Mesenchymal stem cell (in vitro differentiated cells and primary cell): ENCODE measurements around the gene FBXO17.

ENCODE experiments used
- DNase-seq: peaks from one replicate; pipeline ENCODE4 v3.0.0-alpha.2; 2013
- H2AFZ ChIP-seq: one replicate; pipeline ENCODE4 v1.6.1; 2013; ENCODE audit warnings: low read depth, mild to moderate bottlenecking, control low read depth, inconsistent platforms, low read length, moderate library complexity
- H2AK5ac ChIP-seq: 2 replicates; pipeline ENCODE4 v1.6.1; 2013; ENCODE audit warnings: low read length, moderate library complexity, mild to moderate bottlenecking, inconsistent platforms; ENCODE audit not compliant: severe bottlenecking
- H2BK120ac ChIP-seq: one replicate; pipeline ENCODE4 v1.6.1; 2013; ENCODE audit warnings: low read depth, mild to moderate bottlenecking, inconsistent platforms, low read length, moderate library complexity
- H2BK12ac ChIP-seq, 2 experiments: one replicate each; pipeline ENCODE4 v1.6.1; 2013; ENCODE audit warnings: inconsistent platforms in 2 of 2, low read length in 2 of 2, mild to moderate bottlenecking in 2 of 2, moderate library complexity in 2 of 2, control low read depth in 1 of 2
- H2BK15ac ChIP-seq: one replicate; pipeline ENCODE4 v1.6.1; 2013; ENCODE audit warnings: mild to moderate bottlenecking, low read depth, inconsistent platforms; ENCODE audit not compliant: poor library complexity, severe bottlenecking
- H2BK5ac ChIP-seq: 2 replicates; pipeline ENCODE4 v1.6.1; 2013; ENCODE audit warnings: low read depth, mild to moderate bottlenecking, low read length, control low read depth, inconsistent platforms; ENCODE audit not compliant: poor library complexity, severe bottlenecking
- H3K14ac ChIP-seq, 2 experiments: one replicate each; pipeline ENCODE4 v1.6.1; 2013; ENCODE audit warnings: inconsistent platforms in 2 of 2, low read length in 2 of 2, control low read depth in 1 of 2, mild to moderate bottlenecking in 1 of 2, moderate library complexity in 1 of 2
- H3K18ac ChIP-seq, 2 experiments: one replicate each; pipeline ENCODE4 v1.6.1; 2013; ENCODE audit warnings: inconsistent platforms in 2 of 2, low read length in 2 of 2, control low read depth in 1 of 2, low read depth in 1 of 2, mild to moderate bottlenecking in 1 of 2
- H3K23ac ChIP-seq, 2 experiments: one replicate each; pipeline ENCODE4 v1.6.1; 2013; ENCODE audit warnings: inconsistent platforms in 2 of 2, low read length in 2 of 2, mild to moderate bottlenecking in 2 of 2, moderate library complexity in 2 of 2, control low read depth in 1 of 2
- H3K27ac ChIP-seq: 2 replicates; pipeline ENCODE4 v1.5.1; 2013; ENCODE audit warnings: mild to moderate bottlenecking, moderate library complexity, low read length, control low read depth, inconsistent platforms; ENCODE audit not compliant: poor library complexity, severe bottlenecking
- H3K27me3 ChIP-seq, 2 experiments: 2 replicates each; pipeline versions ENCODE4 v1.6.1 to v1.7.0; 2013; ENCODE audit warnings: low read length in 2 of 2, mild to moderate bottlenecking in 2 of 2, moderate library complexity in 2 of 2, control low read depth in 1 of 2, inconsistent platforms in 1 of 2; ENCODE audit not compliant: control insufficient read depth in 1 of 2, insufficient read depth in 1 of 2
- H3K36me3 ChIP-seq, 2 experiments: 2 replicates each; pipeline versions ENCODE4 v1.6.1 to v1.7.0; 2013; ENCODE audit warnings: low read length in 2 of 2, control low read depth in 1 of 2, inconsistent platforms in 1 of 2, low read depth in 1 of 2, mild to moderate bottlenecking in 1 of 2; ENCODE audit not compliant: insufficient read depth in 2 of 2, control insufficient read depth in 1 of 2
- H3K4ac ChIP-seq, 2 experiments: one replicate each; pipeline ENCODE4 v1.6.1; 2013; ENCODE audit warnings: inconsistent platforms in 2 of 2, low read length in 2 of 2, mild to moderate bottlenecking in 2 of 2, moderate library complexity in 2 of 2, control low read depth in 1 of 2, low read depth in 1 of 2
- H3K4me1 ChIP-seq: 2 replicates; pipeline ENCODE4 v1.6.1; 2013; ENCODE audit warnings: low read depth, low read length, control low read depth; ENCODE audit not compliant: control insufficient read depth, insufficient read depth
- H3K4me2 ChIP-seq: 2 replicates; pipeline ENCODE4 v1.6.1; 2013; ENCODE audit warnings: low read length, mild to moderate bottlenecking, inconsistent platforms; ENCODE audit not compliant: poor library complexity, severe bottlenecking
- H3K4me3 ChIP-seq, 2 experiments: 2 replicates each; pipeline versions ENCODE4 v1.5.1 to v1.7.0; 2013; ENCODE audit warnings: low read length in 2 of 2, mild to moderate bottlenecking in 2 of 2, control low read depth in 1 of 2, low read depth in 1 of 2; ENCODE audit not compliant: insufficient read depth in 1 of 2
- H3K79me1 ChIP-seq: replicated peaks from 2 replicates; pipeline ENCODE4 v1.6.1; 2013; ENCODE audit warnings: mild to moderate bottlenecking, control low read depth, low read length, inconsistent platforms; ENCODE audit not compliant: poor library complexity, severe bottlenecking
- H3K9ac ChIP-seq: 2 replicates; pipeline ENCODE4 v1.7.0; 2013; ENCODE audit warnings: mild to moderate bottlenecking, low read length, moderate library complexity
- H3K9me3 ChIP-seq: 2 replicates; pipeline ENCODE4 v1.7.0; 2013; ENCODE audit warnings: mild to moderate bottlenecking, low read length; ENCODE audit not compliant: control insufficient read depth
- H4K8ac ChIP-seq: one replicate; pipeline ENCODE4 v1.6.1; 2013; ENCODE audit warnings: inconsistent platforms, mild to moderate bottlenecking, low read length, moderate library complexity
- H4K91ac ChIP-seq: one replicate; pipeline ENCODE4 v1.6.1; 2013; ENCODE audit warnings: mild to moderate bottlenecking, low read length, inconsistent platforms
- WGBS: methylation state at CpG from one replicate; pipeline ENCODE4 v1.1.7; 2013; ENCODE audit warnings: mixed read lengths; 5-methylcytosine and 5-hydroxymethylcytosine counted together

The FBXO17 gene

GRCh38 chr19:38900743-38901190, 74.8 kb downstream of the FBXO17 start:
- Histone ChIP-seq H2AK5ac (no peak overlapping the region), H3K79me1 (peaks cover 45% of the 10 kb centered on the region), H3K9ac (peak overlapping the region; percentile 93), H3K18ac (no peak overlapping the region), H3K4me1 (peaks cover 13% of the 10 kb centered on the region), H4K91ac (no peak overlapping the region), H3K27ac (no peak overlapping the region), H3K14ac (no peak overlapping the region), H2AFZ (no peak overlapping the region), H2BK15ac (no peak overlapping the region), H2BK12ac (no peak overlapping the region), H4K8ac (no peak overlapping the region), H3K9me3 (no peaks in the 10 kb centered on the region), H3K4me2 (peak overlapping the region; percentile 45), H3K27me3 (no peaks in the 10 kb centered on the region), H3K36me3 (peaks cover 17 to 22% of the 10 kb centered on the region in 2 experiments), H2BK120ac (no peak overlapping the region), H3K4me3 (peak overlapping the region in 1 of 2 experiments; percentile 96), H3K4ac (no peak overlapping the region), H3K23ac (no peak overlapping the region), H2BK5ac (no peak overlapping the region)
- peak; percentile 63 for DNase-seq
- 11% methylated on average over 3 of the region's 3 CpGs for WGBS

DNA sequence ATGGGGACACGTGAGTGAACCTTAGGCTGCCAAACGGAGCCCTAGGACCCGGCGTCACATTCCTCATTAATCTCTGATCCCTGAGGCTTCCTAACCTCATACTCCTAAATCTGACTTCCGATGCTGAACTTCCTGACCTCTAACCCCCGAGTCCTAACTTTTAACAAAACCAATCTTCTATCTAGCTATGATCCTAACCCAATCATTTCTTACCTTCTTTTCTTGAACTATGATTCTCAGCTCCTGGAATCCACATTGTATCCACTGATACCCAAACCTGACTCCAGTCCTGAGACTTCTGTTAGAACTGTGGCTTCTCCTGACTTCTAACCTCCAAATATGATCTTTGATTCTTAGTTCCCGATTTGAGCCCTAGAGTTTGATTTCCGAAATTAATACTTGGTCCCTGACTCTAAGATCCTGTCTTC, 75.3 kb downstream of the FBXO17 start:
- Histone ChIP-seq H3K4ac (no peak overlapping the region), H4K8ac (peak overlapping the region; percentile 89), H3K14ac (no peak overlapping the region), H3K27me3 (no peaks in the 10 kb centered on the region), H3K9ac (peak overlapping the region; percentile 93), H3K79me1 (peaks cover 44% of the 10 kb centered on the region), H2BK120ac (peak overlapping the region; percentile 84), H3K4me1 (peaks cover 13% of the 10 kb centered on the region), H3K18ac (peak overlapping the region; percentile 67 to 76), H3K4me3 (peak overlapping the region; percentile 92 to 96), H3K27ac (peak overlapping the region; percentile 37), H2AK5ac (no peak overlapping the region), H3K4me2 (peak overlapping the region; percentile 78), H3K36me3 (peaks cover 12 to 17% of the 10 kb centered on the region in 2 experiments), H2AFZ (peak overlapping the region; percentile 91), H4K91ac (peak overlapping the region; percentile 87), H2BK15ac (no peak overlapping the region), H2BK5ac (no peak overlapping the region), H2BK12ac (no peak overlapping the region), H3K23ac (no peak overlapping the region), H3K9me3 (no peaks in the 10 kb centered on the region)
- no peak for DNase-seq
- 5% methylated on average over 8 of the region's 8 CpGs for WGBS

DNA sequence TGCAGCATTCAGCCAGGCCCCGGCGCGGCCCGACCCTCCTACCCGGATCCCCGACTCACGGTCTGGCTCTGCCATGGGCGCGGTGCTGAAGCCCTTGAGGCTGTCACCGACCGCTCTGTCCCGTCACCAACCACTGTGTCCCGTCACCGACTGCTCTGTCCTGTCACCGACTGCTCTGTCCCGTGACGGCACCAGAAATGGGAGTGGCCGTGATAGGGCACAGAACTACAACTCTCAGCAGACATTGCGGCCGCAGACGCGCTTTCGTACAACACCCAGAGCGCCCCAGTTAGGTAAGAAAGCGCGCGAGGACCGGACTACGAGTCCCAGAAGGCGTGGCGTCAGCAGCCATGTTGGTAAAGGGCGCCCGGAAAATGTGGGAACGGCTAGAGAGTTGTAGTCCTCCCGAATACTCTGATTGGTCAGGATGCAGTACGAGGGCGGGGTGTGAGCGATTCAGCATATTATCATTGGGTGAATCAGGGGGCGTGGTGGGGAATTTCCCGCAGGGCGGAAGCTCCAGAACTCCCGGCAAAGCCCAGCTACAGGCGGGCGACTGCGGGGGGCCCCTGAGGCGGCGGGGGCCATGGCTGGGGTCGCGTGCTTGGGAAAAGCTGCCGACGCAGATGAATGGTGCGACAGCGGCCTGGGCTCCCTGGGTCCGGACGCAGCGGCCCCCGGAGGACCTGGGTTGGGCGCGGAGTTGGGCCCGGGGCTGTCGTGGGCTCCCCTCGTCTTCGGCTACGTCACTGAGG, 75.9 kb downstream of the FBXO17 start, which contains the start of the genes NFKBIB and SIRT2:
Gene NFKBIB (plus strand): TSS at position 523 of the 755 bp plus-strand sequence. CDS start 64 bp downstream, at position 587.
Gene SIRT2 (minus strand): TSS at position 172 of the 755 bp plus-strand sequence. CDS start 97 bp downstream, at position 75.
- peak within 1 kb of the TSS; percentile 92 to 96 for H3K4me3 ChIP-seq
- no peaks in the 10 kb centered on the region for H3K9me3 ChIP-seq
- H2AK5ac ChIP-seq = no peak within 1 kb of the TSS
- H3K27me3 ChIP-seq = no peaks in the 10 kb centered on the region
- peak within 1 kb of the TSS; percentile 84 for H2BK120ac ChIP-seq
- H3K4ac ChIP-seq = peak within 1 kb of the TSS in 1 of 2 experiments; percentile 8
- peak within 1 kb of the TSS in 1 of 2 experiments; percentile 66 for H3K14ac ChIP-seq
- peak within 1 kb of the TSS; percentile 91 for H2AFZ ChIP-seq
- peak within 1 kb of the TSS; percentile 37 for H3K27ac ChIP-seq
- H3K4me2 ChIP-seq = peak within 1 kb of the TSS; percentile 78
- H2BK12ac ChIP-seq = peak within 1 kb of the TSS in 1 of 2 experiments; percentile 1
- peak within 1 kb of the TSS; percentile 16 for H2BK15ac ChIP-seq
- peaks cover 45% of the 10 kb centered on the region for H3K79me1 ChIP-seq
- peaks cover 13% of the 10 kb centered on the region for H3K4me1 ChIP-seq
- peak within 1 kb of the TSS; percentile 93 for H3K9ac ChIP-seq
- H2BK5ac ChIP-seq = no peak within 1 kb of the TSS
- H3K36me3 ChIP-seq = peaks cover 6 to 16% of the 10 kb centered on the region in 2 experiments
- under 1% methylated on average over 64 of the region's 64 CpGs for WGBS
- no peak within 1 kb of the TSS for H3K23ac ChIP-seq
- peak within 1 kb of the TSS; percentile 87 for H4K91ac ChIP-seq
- H3K18ac ChIP-seq = peak within 1 kb of the TSS; percentile 67 to 76
- H4K8ac ChIP-seq = peak within 1 kb of the TSS; percentile 89
- DNase-seq = peak; percentile 100

DNA sequence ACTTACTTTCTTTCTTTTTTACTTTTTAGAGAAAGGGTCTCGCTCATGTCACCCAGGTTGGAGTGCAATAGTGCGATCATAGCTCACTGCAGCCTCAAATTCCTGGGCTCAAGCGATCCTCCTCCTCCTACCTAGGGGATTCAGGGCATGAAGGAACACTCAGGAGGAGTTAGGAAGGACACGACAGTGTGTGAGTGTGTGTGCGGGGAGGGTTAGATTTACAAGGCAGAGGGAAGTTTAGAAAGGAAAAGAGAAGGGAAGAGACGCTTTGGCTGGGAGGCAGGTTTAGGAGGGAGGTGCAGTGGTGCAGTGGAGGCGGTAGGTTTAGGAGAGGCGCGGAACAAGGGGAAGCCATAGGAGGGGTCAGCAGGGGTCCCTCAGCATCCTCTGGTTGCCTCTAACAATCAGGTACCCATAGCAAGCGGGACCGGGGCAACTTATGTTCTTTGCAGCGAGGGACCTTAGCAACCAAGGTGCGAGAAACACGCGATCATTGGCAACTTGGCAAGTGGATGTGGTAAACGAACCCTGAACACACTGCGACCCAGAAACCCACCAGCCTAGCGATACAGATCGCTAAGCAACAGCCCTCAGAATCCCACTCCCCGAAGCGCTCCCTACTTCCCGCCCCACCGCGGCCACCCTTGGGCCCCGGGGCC, 76.6 kb downstream of the FBXO17 start:
- Histone ChIP-seq H3K36me3 (peaks cover 0 to 17% of the 10 kb centered on the region in 2 experiments), H2BK5ac (no peak overlapping the region), H2BK120ac (no peak overlapping the region), H2BK15ac (no peak overlapping the region), H2AK5ac (no peak overlapping the region), H3K4me1 (peaks cover 13% of the 10 kb centered on the region), H3K4ac (peak overlapping the region in 1 of 2 experiments; percentile 8), H3K9ac (peak overlapping the region; percentile 93), H3K14ac (peak overlapping the region in 1 of 2 experiments; percentile 66), H3K23ac (no peak overlapping the region), H4K91ac (no peak overlapping the region), H3K79me1 (peaks cover 41% of the 10 kb centered on the region), H3K18ac (peak overlapping the region; percentile 16 to 23), H3K9me3 (no peaks in the 10 kb centered on the region), H3K4me3 (peak overlapping the region; percentile 72 to 96), H2AFZ (peak overlapping the region; percentile 39), H4K8ac (peak overlapping the region; percentile 67), H2BK12ac (no peak overlapping the region), H3K27me3 (no peaks in the 10 kb centered on the region), H3K27ac (no peak overlapping the region), H3K4me2 (peak overlapping the region; percentile 62)
- peak; percentile 49 for DNase-seq
- 19% methylated on average over 25 of the region's 25 CpGs for WGBS
